Mesendoderm (in vitro differentiated cells): ENCODE results near the gene IPO11.
A peak's percentile ranks its signal among the peaks of the same experiment; 100 is the strongest.

ENCODE experiments used
- DNase-seq: peaks from one replicate; pipeline ENCODE4 v3.0.0; 2013
- H2AK5ac ChIP-seq: 2 replicates; pipeline ENCODE4 v1.6.1; 2013; ENCODE audit warnings: low read length, inconsistent platforms
- H2BK120ac ChIP-seq: 2 replicates; pipeline ENCODE4 v1.6.1; 2013; ENCODE audit warnings: low read depth, mild to moderate bottlenecking, low read length, moderate library complexity, mixed read lengths
- H2BK15ac ChIP-seq: replicated peaks from 2 replicates; pipeline ENCODE4 v1.6.1; 2013; ENCODE audit warnings: low read depth, mild to moderate bottlenecking, moderate library complexity
- H2BK5ac ChIP-seq: 2 replicates; pipeline ENCODE4 v1.6.1; 2013; ENCODE audit warnings: low read length, inconsistent platforms
- H3K18ac ChIP-seq: 2 replicates; pipeline ENCODE4 v1.6.1; 2013; ENCODE audit warnings: mild to moderate bottlenecking, low read length, mixed read lengths
- H3K23ac ChIP-seq: one replicate; pipeline ENCODE4 v1.6.1; 2013; ENCODE audit warnings: low read length
- H3K27ac ChIP-seq: 2 replicates; pipeline ENCODE4 v1.5.1; 2013; ENCODE audit warnings: low read depth, mild to moderate bottlenecking, inconsistent platforms, low read length, moderate library complexity
- H3K27me3 ChIP-seq: 2 replicates; pipeline ENCODE4 v1.6.1; 2013; ENCODE audit warnings: low read length, control low read depth, mild to moderate bottlenecking, inconsistent platforms; ENCODE audit not compliant: insufficient read depth, poor library complexity
- H3K36me3 ChIP-seq: 2 replicates; pipeline ENCODE4 v1.6.1; 2013; ENCODE audit warnings: low read length, inconsistent platforms; ENCODE audit not compliant: control insufficient read depth, insufficient read depth
- H3K4ac ChIP-seq: one replicate; pipeline ENCODE4 v1.6.1; 2013; ENCODE audit warnings: low read depth, mild to moderate bottlenecking, low read length, moderate library complexity
- H3K4me1 ChIP-seq: 2 replicates; pipeline ENCODE4 v1.6.1; 2013; ENCODE audit warnings: low read depth, low read length, inconsistent platforms; ENCODE audit not compliant: control insufficient read depth
- H3K4me2 ChIP-seq: 2 replicates; pipeline ENCODE4 v1.6.1; 2013; ENCODE audit warnings: low read length
- H3K4me3 ChIP-seq: 2 replicates; pipeline ENCODE4 v1.5.1; 2013; ENCODE audit warnings: mild to moderate bottlenecking, low read length
- H3K56ac ChIP-seq: one replicate; pipeline ENCODE4 v1.6.1; 2013; ENCODE audit warnings: low read length
- H3K79me1 ChIP-seq: 2 replicates; pipeline ENCODE4 v1.6.1; 2013; ENCODE audit warnings: low read length, inconsistent platforms
- H3K79me2 ChIP-seq: 2 replicates; pipeline ENCODE4 v1.6.1; 2013; ENCODE audit warnings: mild to moderate bottlenecking, low read length; ENCODE audit not compliant: control insufficient read depth, insufficient read depth
- H3K9ac ChIP-seq: 2 replicates; pipeline ENCODE4 v1.6.1; 2013; ENCODE audit warnings: low read length, inconsistent platforms
- H4K5ac ChIP-seq: one replicate; pipeline ENCODE4 v1.6.1; 2013; ENCODE audit warnings: low read length
- H4K8ac ChIP-seq: one replicate; pipeline ENCODE4 v1.6.1; 2013; ENCODE audit warnings: low read depth, mild to moderate bottlenecking, control low read depth, low read length, moderate library complexity
- WGBS: extraction: QIAGEN DNeasy Blood & Tissue Kit; methylation state at CpG from one replicate; pipeline ENCODE4 v1.1.7; 2013; ENCODE audit warnings: low lambda C conversion rate, missing lambda C conversion rate; ENCODE audit not compliant: insufficient coverage; ENCODE audit errors: extremely low coverage; 5-methylcytosine and 5-hydroxymethylcytosine counted together

IPO11 gene

DNA sequence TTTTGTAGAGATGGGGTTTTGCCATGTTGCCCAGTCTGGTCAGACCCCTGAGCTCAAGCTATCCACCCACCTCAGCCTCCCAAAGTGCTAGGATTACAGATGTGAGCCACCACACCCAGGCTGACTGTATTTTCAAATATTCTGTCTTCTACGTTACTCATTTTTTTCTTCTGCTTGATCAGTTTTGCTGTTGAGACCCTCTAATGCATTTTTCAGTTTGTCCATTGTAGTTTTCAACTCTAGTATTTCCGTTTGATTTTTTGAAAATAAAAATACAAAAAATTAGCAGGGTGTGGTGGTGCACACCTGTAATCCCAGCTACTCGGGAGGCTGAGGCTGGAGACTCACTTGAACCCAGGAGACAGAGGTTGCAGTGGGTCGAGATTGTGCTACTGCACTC, 155.6 kb downstream of the IPO11 start:
- Histone ChIP-seq H3K4me3 (no peak overlapping the region), H3K4me2 (no peak overlapping the region), H3K18ac (no peak overlapping the region), H3K79me1 (no peaks in the 10 kb centered on the region), H4K8ac (no peak overlapping the region), H2AK5ac (no peak overlapping the region), H3K23ac (no peak overlapping the region), H3K27ac (no peak overlapping the region), H3K27me3 (no peaks in the 10 kb centered on the region), H3K4me1 (no peaks in the 10 kb centered on the region), H4K5ac (no peak overlapping the region), H2BK120ac (no peak overlapping the region), H3K4ac (no peak overlapping the region), H2BK5ac (no peak overlapping the region), H2BK15ac (no peak overlapping the region), H3K56ac (no peak overlapping the region), H3K36me3 (no peaks in the 10 kb centered on the region), H3K9ac (no peak overlapping the region), H3K79me2 (no peaks in the 10 kb centered on the region)
- no CpG with 5 or more reads among the region's 4 CpGs for WGBS
- no peak for DNase-seq

DNA sequence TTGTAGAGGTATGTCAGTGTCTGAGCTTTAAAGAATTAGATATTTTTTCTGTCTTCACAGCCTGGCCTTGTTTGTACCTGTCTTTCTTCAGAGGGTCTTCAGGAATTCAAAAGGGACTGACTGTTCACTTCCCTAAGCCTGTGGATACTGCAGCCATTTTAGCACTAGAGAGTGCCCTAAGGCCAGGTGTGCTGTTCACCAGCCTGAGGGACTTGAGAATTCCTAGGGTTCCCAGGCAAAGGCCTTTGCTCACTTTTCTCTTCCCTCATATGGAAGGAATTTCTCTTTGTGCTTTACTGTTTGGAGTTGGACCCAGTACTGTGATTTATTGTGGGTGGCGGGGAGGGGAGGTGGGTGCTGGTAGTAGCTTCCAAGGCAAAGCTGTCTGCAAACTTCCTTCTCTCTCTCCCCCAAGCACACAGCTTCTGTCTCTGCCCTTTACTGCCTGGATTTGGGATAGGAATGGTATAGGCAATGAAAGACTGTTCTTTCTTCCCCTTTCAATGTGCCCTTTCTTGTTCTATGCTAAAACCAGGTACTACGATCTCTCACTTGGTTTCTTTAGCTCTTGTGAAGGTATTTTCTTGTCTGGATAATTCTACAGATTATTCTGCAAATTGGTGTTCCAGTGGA, 156.4 kb downstream of the IPO11 start:
- no peaks in the 10 kb centered on the region for H3K36me3 ChIP-seq
- H2BK15ac ChIP-seq = no peak overlapping the region
- no peak overlapping the region for H4K8ac ChIP-seq
- H3K56ac ChIP-seq = no peak overlapping the region
- H2BK5ac ChIP-seq = no peak overlapping the region
- peak overlapping the region; percentile 4 for H3K18ac ChIP-seq
- H3K27ac ChIP-seq = no peak overlapping the region
- H3K4me1 ChIP-seq = no peaks in the 10 kb centered on the region
- H2BK120ac ChIP-seq = no peak overlapping the region
- WGBS = no CpG with 5 or more reads among the region's 2 CpGs
- H3K23ac ChIP-seq = no peak overlapping the region
- H3K79me1 ChIP-seq = no peaks in the 10 kb centered on the region
- no peak overlapping the region for H4K5ac ChIP-seq
- no peak overlapping the region for H3K4me2 ChIP-seq
- no peaks in the 10 kb centered on the region for H3K27me3 ChIP-seq
- H2AK5ac ChIP-seq = no peak overlapping the region
- no peak overlapping the region for H3K4ac ChIP-seq
- H3K4me3 ChIP-seq = no peak overlapping the region
- no peak overlapping the region for H3K9ac ChIP-seq
- H3K79me2 ChIP-seq = no peaks in the 10 kb centered on the region
- DNase-seq = peak; percentile 91

DNA sequence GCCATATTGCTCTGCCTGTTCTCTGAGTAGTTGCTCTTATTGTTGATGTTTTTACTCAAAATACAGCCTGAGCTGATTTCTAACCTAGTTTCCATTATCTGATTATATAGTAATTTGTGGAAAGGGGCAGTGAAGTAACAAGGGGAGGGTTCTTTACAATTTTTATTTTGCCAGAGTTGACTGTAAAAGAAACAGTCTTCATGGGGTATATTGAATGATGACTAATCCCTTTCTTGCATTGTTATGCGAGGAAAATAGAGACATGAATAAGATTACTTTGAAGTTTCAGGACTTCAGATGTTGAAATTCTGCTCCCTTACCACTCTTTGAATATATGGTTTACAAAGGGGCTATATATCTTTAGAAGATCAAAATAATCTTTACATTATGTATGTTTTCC, 156.9 kb downstream of the IPO11 start:
- no peak overlapping the region for H3K4ac ChIP-seq
- H3K4me1 ChIP-seq = no peaks in the 10 kb centered on the region
- H3K9ac ChIP-seq = no peak overlapping the region
- no peaks in the 10 kb centered on the region for H3K79me1 ChIP-seq
- WGBS = no CpG with 5 or more reads among the region's 1 CpG
- H3K56ac ChIP-seq = no peak overlapping the region
- H2BK5ac ChIP-seq = no peak overlapping the region
- no peaks in the 10 kb centered on the region for H3K36me3 ChIP-seq
- H3K79me2 ChIP-seq = no peaks in the 10 kb centered on the region
- peak overlapping the region; percentile 4 for H3K18ac ChIP-seq
- H3K4me3 ChIP-seq = no peak overlapping the region
- no peak overlapping the region for H4K8ac ChIP-seq
- H2AK5ac ChIP-seq = no peak overlapping the region
- H2BK15ac ChIP-seq = no peak overlapping the region
- H3K4me2 ChIP-seq = no peak overlapping the region
- H3K27me3 ChIP-seq = no peaks in the 10 kb centered on the region
- H3K23ac ChIP-seq = no peak overlapping the region
- H4K5ac ChIP-seq = no peak overlapping the region
- no peak overlapping the region for H2BK120ac ChIP-seq
- H3K27ac ChIP-seq = no peak overlapping the region
- no peak for DNase-seq

DNA sequence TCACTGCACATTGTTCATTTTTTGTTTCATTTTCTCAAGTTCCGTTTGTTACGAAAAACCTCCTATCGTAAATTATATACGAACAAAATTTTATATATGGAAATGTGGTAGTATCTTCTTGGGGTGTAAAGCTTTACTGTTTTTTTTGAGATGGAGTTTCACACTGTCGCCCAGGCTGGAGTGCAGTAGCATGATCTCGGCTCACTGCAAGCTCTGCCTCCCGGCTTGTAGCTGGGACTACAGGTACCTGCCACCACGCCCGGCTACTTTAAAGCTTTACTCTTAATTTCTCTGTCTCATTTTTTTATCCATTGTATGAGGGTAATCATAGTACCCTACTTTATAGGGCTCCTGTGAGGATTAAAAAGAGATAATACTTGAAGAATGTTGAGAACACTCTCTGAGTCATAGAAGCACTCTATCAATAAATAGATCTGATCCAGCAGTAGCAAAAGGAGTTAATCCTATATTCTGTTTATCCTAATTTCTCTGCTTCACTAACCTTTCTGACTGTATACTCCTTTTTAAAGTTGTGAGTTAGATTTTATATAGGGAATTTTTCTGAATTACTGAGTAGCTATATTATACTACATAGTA, 160.5 kb downstream of the IPO11 start:
- DNase-seq = no peak
- Histone ChIP-seq H3K56ac (no peak overlapping the region), H3K18ac (no peak overlapping the region), H3K79me1 (no peaks in the 10 kb centered on the region), H4K8ac (no peak overlapping the region), H3K27ac (no peak overlapping the region), H3K27me3 (no peaks in the 10 kb centered on the region), H2BK15ac (no peak overlapping the region), H3K4me2 (no peak overlapping the region), H4K5ac (no peak overlapping the region), H3K23ac (no peak overlapping the region), H2BK120ac (no peak overlapping the region), H3K79me2 (no peaks in the 10 kb centered on the region), H3K36me3 (no peaks in the 10 kb centered on the region), H3K4me1 (no peaks in the 10 kb centered on the region), H3K4me3 (no peak overlapping the region), H3K4ac (no peak overlapping the region), H2AK5ac (no peak overlapping the region), H2BK5ac (no peak overlapping the region), H3K9ac (no peak overlapping the region)
- 100% methylated on average over 2 of the region's 9 CpGs for WGBS

DNA sequence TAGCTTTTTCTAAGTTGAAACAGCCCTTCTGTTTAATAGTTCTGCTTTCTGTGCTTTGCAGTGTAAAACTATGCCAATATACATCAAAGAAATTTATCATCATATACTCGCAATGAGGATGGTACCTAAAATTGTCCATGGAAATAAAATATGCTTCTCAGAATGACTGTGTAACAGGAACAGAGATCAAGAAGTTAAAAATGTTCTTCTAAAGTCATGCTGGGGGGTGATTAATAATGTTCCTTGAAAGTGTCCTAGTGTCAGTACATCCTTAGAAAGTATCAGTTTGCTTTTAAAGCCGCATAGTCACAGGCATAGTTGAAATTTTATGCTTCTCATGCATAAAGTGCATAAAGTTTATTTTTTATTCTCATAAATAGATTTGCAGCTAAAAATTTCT, 162.0 kb downstream of the IPO11 start:
- no peak overlapping the region for H3K56ac ChIP-seq
- H3K9ac ChIP-seq = no peak overlapping the region
- no peak overlapping the region for H2BK120ac ChIP-seq
- no peak overlapping the region for H3K4me3 ChIP-seq
- no peak overlapping the region for H2AK5ac ChIP-seq
- no CpG with 5 or more reads among the region's 2 CpGs for WGBS
- no peak overlapping the region for H3K23ac ChIP-seq
- H4K5ac ChIP-seq = no peak overlapping the region
- H3K79me2 ChIP-seq = no peaks in the 10 kb centered on the region
- no peak for DNase-seq
- no peak overlapping the region for H4K8ac ChIP-seq
- H3K79me1 ChIP-seq = no peaks in the 10 kb centered on the region
- no peak overlapping the region for H2BK15ac ChIP-seq
- H2BK5ac ChIP-seq = no peak overlapping the region
- H3K4me2 ChIP-seq = no peak overlapping the region
- H3K18ac ChIP-seq = no peak overlapping the region
- H3K27me3 ChIP-seq = no peaks in the 10 kb centered on the region
- no peaks in the 10 kb centered on the region for H3K4me1 ChIP-seq
- H3K27ac ChIP-seq = no peak overlapping the region
- H3K36me3 ChIP-seq = no peaks in the 10 kb centered on the region
- H3K4ac ChIP-seq = no peak overlapping the region

DNA sequence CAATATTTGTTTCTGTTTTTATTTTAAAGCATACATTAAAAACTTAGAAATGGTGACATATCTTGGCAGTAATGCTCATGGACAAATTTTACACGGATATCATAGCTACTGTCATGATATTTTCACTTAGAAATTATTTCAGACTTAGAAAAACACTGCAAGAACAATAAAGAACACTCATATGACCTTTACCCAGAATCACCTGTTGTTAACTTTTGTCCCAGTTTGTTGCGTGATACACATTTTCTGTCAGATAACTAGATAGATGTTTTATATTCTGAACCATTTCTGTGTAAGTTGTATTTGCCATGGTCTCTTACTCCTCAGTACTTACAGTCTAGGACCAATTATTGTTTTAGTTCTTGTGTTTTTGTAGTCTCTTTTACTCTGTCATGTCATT, 162.5 kb downstream of the IPO11 start:
- no peak overlapping the region for H2AK5ac ChIP-seq
- H3K4me2 ChIP-seq = no peak overlapping the region
- H3K56ac ChIP-seq = no peak overlapping the region
- H3K27me3 ChIP-seq = no peaks in the 10 kb centered on the region
- H3K79me1 ChIP-seq = no peaks in the 10 kb centered on the region
- H2BK120ac ChIP-seq = no peak overlapping the region
- H3K4ac ChIP-seq = no peak overlapping the region
- H3K18ac ChIP-seq = no peak overlapping the region
- no peaks in the 10 kb centered on the region for H3K4me1 ChIP-seq
- H3K9ac ChIP-seq = no peak overlapping the region
- H4K5ac ChIP-seq = no peak overlapping the region
- no peak for DNase-seq
- H2BK15ac ChIP-seq = no peak overlapping the region
- H3K27ac ChIP-seq = no peak overlapping the region
- H4K8ac ChIP-seq = no peak overlapping the region
- H3K36me3 ChIP-seq = no peaks in the 10 kb centered on the region
- H3K4me3 ChIP-seq = no peak overlapping the region
- no peaks in the 10 kb centered on the region for H3K79me2 ChIP-seq
- no peak overlapping the region for H2BK5ac ChIP-seq
- H3K23ac ChIP-seq = no peak overlapping the region
- WGBS = no CpG with 5 or more reads among the region's 2 CpGs
